Activated CD8-positive, alpha-beta T cell treated with anti-CD3 and anti-CD28 coated beads for 36 hours (primary cell): ENCODE measurements around the gene USP5. TPM values are rescaled to one million over a fixed set of nuclear protein-coding genes. Genes with fewer than 3 reads are reported as not detected.
A peak's percentile ranks its signal among the peaks of the same experiment; 100 is the strongest.

Experiments used
- ATAC-seq: fragments of 200-7000 bp; cut with Tn5 transposase; one replicate; pipeline ENCODE4 v1.10.0; 2021; ENCODE audit warnings: mild to moderate bottlenecking, moderate library complexity
- CTCF ChIA-PET: fragments of 350-600 bp; sonication (Branson Sonifier 250); formaldehyde crosslinking; loops from one replicate; lab custom pipeline; 2021; ENCODE audit warnings: antibody characterized with exemption; lab: Charles Lee
- POLR2A ChIA-PET: fragments of 350-600 bp; sonication (Branson Sonifier 250); formaldehyde crosslinking; loops from one replicate; lab custom pipeline; 2021; ENCODE audit warnings: antibody characterized with exemption; lab: Charles Lee
- DNase-seq: peaks from one replicate; pipeline ENCODE4 v3.0.0-alpha.2; 2020
- H3K27ac Mint-ChIP-seq: one replicate; pipeline ENCODE4 v1.8.0; 2021; ENCODE audit warnings: mild to moderate bottlenecking, mixed read lengths
- H3K27me3 Mint-ChIP-seq: one replicate; pipeline ENCODE4 v1.8.0; 2021; ENCODE audit warnings: mixed read lengths
- H3K36me3 Mint-ChIP-seq: one replicate; pipeline ENCODE4 v1.8.0; 2021; ENCODE audit warnings: low read depth, mixed read lengths
- H3K4me1 Mint-ChIP-seq: one replicate; pipeline ENCODE4 v1.8.0; 2021; ENCODE audit warnings: low read depth, mixed read lengths
- H3K4me3 Mint-ChIP-seq: one replicate; pipeline ENCODE4 v1.8.0; 2021; ENCODE audit warnings: mild to moderate bottlenecking, moderate library complexity, mixed read lengths
- H3K9me3 Mint-ChIP-seq: one replicate; pipeline ENCODE4 v1.8.0; 2021; ENCODE audit warnings: mixed read lengths
- CTCF ChIP-seq: fragments of 200-600 bp; IDR thresholded peaks from one replicate; pipeline ENCODE4 v1.8.0; 2022; ENCODE audit warnings: antibody characterized with exemption, mild to moderate bottlenecking
- intact Hi-C: fragments of 100-400 bp; cut with micrococcal nuclease; formaldehyde crosslinking; loops from one replicate; pipeline ENCODE4 v1.10.0; 2022
- total RNA-seq, 2 experiments: library from RNA; stranded (reverse); gene quantifications; one replicate each; pipeline ENCODE4 v1.2.3, GENCODE V29; 2021

USP5 gene
- total RNA-seq, 2 experiments from 2014 or later: 109 to 112 TPM

GRCh38 chr12:6827982-6828780 lies 23.8 kb upstream of the USP5 start, which contains the start of gene P3H3:
Gene P3H3, plus strand, starts transcription at chr12:6828407. Its CDS starts 34 bp downstream, at chr12:6828441.
- Mint-ChIP-seq H3K4me3 (peak within 1 kb of the TSS; percentile 79), H3K27me3 (peaks cover 55% of the 10 kb centered on the region), H3K27ac (peak within 1 kb of the TSS; percentile 77), H3K36me3 (no peaks in the 10 kb centered on the region), H3K4me1 (peaks cover 20% of the 10 kb centered on the region), H3K9me3 (no peaks in the 10 kb centered on the region)
- TF ChIP-seq CTCF: peak; percentile 7
- DNase-seq: peak; percentile 28
- CTCF ChIA-PET: interaction anchor here (0.6 to 17.9 kb wide), 9 partner anchors 8 to 210 kb away, joined by 3 to 341 read pairs (median 6); partner anchors contain the start of genes CDCA3, COPS7A, MLF2 and PTMS
- POLR2A ChIA-PET: interaction anchor here (1.0 to 2.6 kb wide), 6 partner anchors 23 to 104 kb away, joined by 4 to 16 read pairs (median 6); partner anchors contain the start of genes CDCA3, COPS7A, MLF2 and TPI1
- peak; percentile 24 for ATAC-seq
- intact Hi-C loops: loop anchor here (5.0 kb wide), 2 partner anchors 46 to 76 kb away; partner anchors contain the start of gene MLF2

- Mint-ChIP-seq H3K4me1 (peaks cover 20% of the 10 kb centered on the region), H3K9me3 (no peaks in the 10 kb centered on the region), H3K4me3 (peak overlapping the region; percentile 79), H3K36me3 (no peaks in the 10 kb centered on the region), H3K27me3 (peaks cover 51% of the 10 kb centered on the region), H3K27ac (peak overlapping the region; percentile 77)
- intact Hi-C loops: loop anchor here (5.0 kb wide), 2 partner anchors 47 to 77 kb away; partner anchors contain the start of gene MLF2
- CTCF ChIA-PET: interaction anchor here (0.6 to 17.9 kb wide), 11 partner anchors 10 to 211 kb away, joined by 3 to 341 read pairs (median 4); partner anchors contain the start of genes CDCA3, COPS7A, MLF2 and PTMS
- no peak for TF ChIP-seq CTCF
- ATAC-seq (peak; percentile 41), DNase-seq (peak; percentile 59)
- POLR2A ChIA-PET: interaction anchor here (1.0 to 2.6 kb wide), 7 partner anchors 22 to 105 kb away, joined by 3 to 16 read pairs (median 6); partner anchors contain the start of genes CDCA3, COPS7A, MLF2 and TPI1
These were observed 23.0 kb upstream of the USP5 start for GRCh38 chr12:6828781-6829535.

GRCh38 chr12:6829536-6830220 lies 22.3 kb upstream of the USP5 start:
- no peak for TF ChIP-seq CTCF
- no peak for ATAC-seq
- intact Hi-C loops: loop anchor here (5.0 kb wide), 2 partner anchors 47 to 77 kb away; partner anchors contain the start of gene MLF2
- no peaks in the 10 kb centered on the region for H3K9me3 Mint-ChIP-seq
- POLR2A ChIA-PET: interaction anchor here (1.0 to 2.6 kb wide), 6 partner anchors 22 to 106 kb away, joined by 3 to 16 read pairs (median 6); partner anchors contain the start of genes CDCA3, COPS7A and MLF2
- H3K4me3 Mint-ChIP-seq: peak overlapping the region; percentile 79
- no peak for DNase-seq
- CTCF ChIA-PET: interaction anchor here (0.6 to 17.9 kb wide), 10 partner anchors 10 to 145 kb away, joined by 3 to 341 read pairs (median 5); partner anchors contain the start of genes CDCA3, COPS7A, MLF2 and PTMS
- peaks cover 25% of the 10 kb centered on the region for H3K4me1 Mint-ChIP-seq
- H3K27ac Mint-ChIP-seq: peak overlapping the region; percentile 77
- peaks cover 46% of the 10 kb centered on the region for H3K27me3 Mint-ChIP-seq
- no peaks in the 10 kb centered on the region for H3K36me3 Mint-ChIP-seq

- H3K27me3 Mint-ChIP-seq: peaks cover 39% of the 10 kb centered on the region
- intact Hi-C loops: no loop called here
- no peak for DNase-seq
- peaks cover 27% of the 10 kb centered on the region for H3K4me1 Mint-ChIP-seq
- ATAC-seq: no peak
- H3K27ac Mint-ChIP-seq: no peak overlapping the region
- ChIA-PET CTCF (interaction anchor here (0.9 to 17.9 kb wide), 7 partner anchors 17 to 146 kb away, joined by 3 to 341 read pairs (median 5); partner anchors contain the start of genes CDCA3, MLF2, PTMS and SPSB2), POLR2A (interaction anchor here (0.7 to 1.5 kb wide), 5 partner anchors 22 to 141 kb away, joined by 3 to 5 read pairs (median 4); partner anchors contain the start of genes TPI1, USP5 and ZNF384)
- peak overlapping the region; percentile 79 for H3K4me3 Mint-ChIP-seq
- H3K36me3 Mint-ChIP-seq: no peaks in the 10 kb centered on the region
- no peaks in the 10 kb centered on the region for H3K9me3 Mint-ChIP-seq
- no peak for TF ChIP-seq CTCF
These were observed 21.6 kb upstream of the USP5 start for GRCh38 chr12:6830286-6830890.
